ENCODE measurements around the gene DCDC2C.

- no peak for TF ChIP-seq MAX (IDR thresholded peaks at IDR 0.05)
- no peak for TF ChIP-seq CEBPB (IDR thresholded peaks at IDR 0.05)
- no peak for TF ChIP-seq TEAD4 (IDR thresholded peaks at IDR 0.05)
- no peak for TF ChIP-seq RAD21 (IDR thresholded peaks at IDR 0.05; ENCODE audit: low read depth)
- TF ChIP-seq NFIC (IDR thresholded peaks at IDR 0.05) = no peak
- TF ChIP-seq EGR1 (IDR thresholded peaks at IDR 0.05) = no peak
- no peak for TF ChIP-seq REST (IDR thresholded peaks at IDR 0.05; ENCODE audit: low read depth)
- no peak for TF ChIP-seq CREB1 (IDR thresholded peaks at IDR 0.05; ENCODE audit: low read depth)
These were observed 133.7 kb downstream of the DCDC2C start for GRCh38 chr2:3837086-3837485.

Measured in Ishikawa (cell line).